ENCODE measurements around the gene CACNA2D3.

DNA sequence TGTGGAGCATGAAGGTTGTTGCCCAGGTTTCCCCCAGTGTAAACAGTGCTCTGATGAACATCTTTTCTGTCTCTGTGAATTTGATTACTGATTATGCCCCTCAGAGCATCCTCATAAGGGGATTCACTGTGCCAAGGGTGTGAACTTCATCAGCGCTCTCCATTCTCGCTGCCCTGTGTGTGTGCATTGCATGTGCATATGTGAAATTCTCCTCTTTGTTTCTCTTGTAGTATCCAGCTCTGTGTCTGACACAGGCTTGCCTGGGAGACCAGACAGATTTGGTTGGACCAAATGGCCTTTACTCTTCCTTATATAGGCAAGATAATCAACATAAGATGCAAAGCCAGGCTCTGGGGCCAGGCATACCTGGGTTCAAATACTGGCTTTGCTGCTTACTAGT is 21.9 kb downstream of the CACNA2D3 start:
- TF ChIP-seq, protein P1, sequence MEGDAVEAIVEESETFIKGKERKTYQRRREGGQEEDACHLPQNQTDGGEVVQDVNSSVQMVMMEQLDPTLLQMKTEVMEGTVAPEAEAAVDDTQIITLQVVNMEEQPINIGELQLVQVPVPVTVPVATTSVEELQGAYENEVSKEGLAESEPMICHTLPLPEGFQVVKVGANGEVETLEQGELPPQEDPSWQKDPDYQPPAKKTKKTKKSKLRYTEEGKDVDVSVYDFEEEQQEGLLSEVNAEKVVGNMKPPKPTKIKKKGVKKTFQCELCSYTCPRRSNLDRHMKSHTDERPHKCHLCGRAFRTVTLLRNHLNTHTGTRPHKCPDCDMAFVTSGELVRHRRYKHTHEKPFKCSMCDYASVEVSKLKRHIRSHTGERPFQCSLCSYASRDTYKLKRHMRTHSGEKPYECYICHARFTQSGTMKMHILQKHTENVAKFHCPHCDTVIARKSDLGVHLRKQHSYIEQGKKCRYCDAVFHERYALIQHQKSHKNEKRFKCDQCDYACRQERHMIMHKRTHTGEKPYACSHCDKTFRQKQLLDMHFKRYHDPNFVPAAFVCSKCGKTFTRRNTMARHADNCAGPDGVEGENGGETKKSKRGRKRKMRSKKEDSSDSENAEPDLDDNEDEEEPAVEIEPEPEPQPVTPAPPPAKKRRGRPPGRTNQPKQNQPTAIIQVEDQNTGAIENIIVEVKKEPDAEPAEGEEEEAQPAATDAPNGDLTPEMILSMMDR (IDR thresholded peaks at IDR 0.05), result no peak
- TF ChIP-seq POLR2A (IDR thresholded peaks at IDR 0.05) (no peak), EP300 (IDR thresholded peaks at IDR 0.05) (no peak)

Measured in tibial nerve (tissue), 4 donors.